HTERT RPE-1 (cell line): Measurements from ENCODE around the gene DNAJC5.

Experiments
- in situ Hi-C: fragments of 300-500 bp; cut with MboI; formaldehyde crosslinking; loops from 4 replicates; pipeline ENCODE4 v1.14.3; 2020; ENCODE audit warnings: low sequenced_read_pairs

DNAJC5 gene

DNA sequence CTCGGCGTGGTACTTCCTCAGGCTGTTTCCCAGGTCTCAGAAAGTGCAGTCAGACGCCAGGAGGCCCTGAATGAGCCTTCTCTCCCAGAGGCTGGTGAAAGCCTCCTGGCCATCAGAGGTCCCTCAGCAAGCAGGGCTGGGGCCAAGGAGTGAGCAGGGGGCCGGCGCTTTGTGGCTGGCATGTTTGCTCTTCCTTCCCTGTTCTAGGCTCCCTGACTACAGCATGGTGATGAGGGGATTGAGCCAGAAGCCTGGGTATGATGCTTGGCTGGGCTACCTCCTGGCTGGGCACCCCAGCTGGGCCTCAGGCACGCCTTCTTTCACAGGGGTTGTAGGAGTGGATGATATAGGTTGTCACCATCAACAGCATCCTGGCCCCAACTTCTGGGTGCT lies 11.7 kb upstream of the DNAJC5 start:
- in situ Hi-C loops, result no loop called here

GRCh38 chr20:63884506-63885263 lies 10.2 kb upstream of the DNAJC5 start:
- in situ Hi-C loops, result no loop called here

GRCh38 chr20:63885264-63886053 lies 9.5 kb upstream of the DNAJC5 start:
- in situ Hi-C loops, result no loop called here

DNA sequence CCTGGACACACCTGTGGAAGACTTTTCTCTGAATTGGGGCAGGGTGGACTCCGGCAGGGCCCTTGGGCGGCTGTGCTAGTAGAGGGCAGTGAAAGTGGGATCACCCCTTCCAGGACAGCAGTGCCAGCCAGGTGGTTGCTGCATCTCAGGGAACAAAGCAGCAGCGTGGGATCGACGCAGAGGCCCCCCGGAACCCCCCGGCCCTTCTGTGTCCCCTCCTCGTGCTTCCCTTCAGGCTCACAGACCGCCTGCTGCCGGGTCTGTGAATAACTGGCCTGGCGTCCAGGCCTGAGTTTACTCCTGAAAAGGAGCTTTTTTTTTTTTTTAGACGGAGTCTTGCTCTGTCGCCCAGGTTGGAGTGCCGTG lies 8.9 kb upstream of the DNAJC5 start:
- in situ Hi-C loops, result no loop called here

GRCh38 chr20:63886921-63887320 lies 8.0 kb upstream of the DNAJC5 start:
- in situ Hi-C loops, result no loop called here

DNA sequence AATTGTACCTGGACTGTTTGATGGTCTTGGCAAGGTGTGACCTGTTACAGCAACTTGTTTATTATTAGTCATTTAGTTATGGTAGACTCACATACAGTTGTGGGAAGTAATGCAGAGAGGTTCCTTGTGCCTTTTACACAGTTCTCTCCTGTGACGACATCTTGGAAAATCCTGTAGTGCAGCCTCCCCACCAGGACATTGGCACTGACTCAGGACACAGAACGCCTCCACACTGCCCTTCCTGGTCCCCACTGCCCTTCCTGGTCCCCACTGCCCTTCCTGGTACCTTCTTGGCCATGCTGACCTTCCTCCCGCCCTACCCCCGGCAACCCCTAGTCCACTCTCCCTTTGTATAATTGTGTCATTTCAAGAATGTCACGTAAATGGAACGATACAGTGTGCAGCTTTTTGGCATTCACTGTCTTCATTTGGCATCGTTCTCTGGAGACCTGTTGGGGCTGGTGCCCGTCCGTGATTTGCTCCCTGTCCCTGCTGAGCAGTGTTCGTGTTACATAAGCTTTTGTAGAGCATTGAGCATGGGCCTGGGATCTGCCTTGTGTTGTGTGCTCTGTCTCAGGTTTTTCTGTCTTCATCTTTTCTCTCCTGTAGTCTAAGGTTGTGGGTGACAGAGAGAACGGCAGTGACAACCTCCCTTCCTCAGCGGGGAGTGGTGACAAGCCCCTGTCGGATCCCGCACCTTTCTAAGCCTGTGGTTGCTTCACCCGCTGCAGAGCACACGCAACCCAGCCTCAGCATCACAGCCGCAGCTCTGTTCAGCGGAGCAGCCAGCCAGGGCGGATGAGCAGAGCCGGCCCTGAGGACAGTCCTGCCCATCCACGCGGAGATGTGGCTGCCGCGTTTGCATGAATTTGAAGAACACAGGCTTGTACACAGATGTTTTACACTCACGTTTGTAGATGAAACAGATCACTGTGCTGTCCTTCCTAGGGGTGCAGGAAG lies 5.4 kb upstream of the DNAJC5 start:
- in situ Hi-C loops, result no loop called here

- in situ Hi-C loops, result no loop called here
Observed at GRCh38 chr20:63890201-63890576, 4.7 kb upstream of the DNAJC5 start.

- in situ Hi-C loops, result no loop called here
Observed at GRCh38 chr20:63890616-63891015, 4.3 kb upstream of the DNAJC5 start.

DNA sequence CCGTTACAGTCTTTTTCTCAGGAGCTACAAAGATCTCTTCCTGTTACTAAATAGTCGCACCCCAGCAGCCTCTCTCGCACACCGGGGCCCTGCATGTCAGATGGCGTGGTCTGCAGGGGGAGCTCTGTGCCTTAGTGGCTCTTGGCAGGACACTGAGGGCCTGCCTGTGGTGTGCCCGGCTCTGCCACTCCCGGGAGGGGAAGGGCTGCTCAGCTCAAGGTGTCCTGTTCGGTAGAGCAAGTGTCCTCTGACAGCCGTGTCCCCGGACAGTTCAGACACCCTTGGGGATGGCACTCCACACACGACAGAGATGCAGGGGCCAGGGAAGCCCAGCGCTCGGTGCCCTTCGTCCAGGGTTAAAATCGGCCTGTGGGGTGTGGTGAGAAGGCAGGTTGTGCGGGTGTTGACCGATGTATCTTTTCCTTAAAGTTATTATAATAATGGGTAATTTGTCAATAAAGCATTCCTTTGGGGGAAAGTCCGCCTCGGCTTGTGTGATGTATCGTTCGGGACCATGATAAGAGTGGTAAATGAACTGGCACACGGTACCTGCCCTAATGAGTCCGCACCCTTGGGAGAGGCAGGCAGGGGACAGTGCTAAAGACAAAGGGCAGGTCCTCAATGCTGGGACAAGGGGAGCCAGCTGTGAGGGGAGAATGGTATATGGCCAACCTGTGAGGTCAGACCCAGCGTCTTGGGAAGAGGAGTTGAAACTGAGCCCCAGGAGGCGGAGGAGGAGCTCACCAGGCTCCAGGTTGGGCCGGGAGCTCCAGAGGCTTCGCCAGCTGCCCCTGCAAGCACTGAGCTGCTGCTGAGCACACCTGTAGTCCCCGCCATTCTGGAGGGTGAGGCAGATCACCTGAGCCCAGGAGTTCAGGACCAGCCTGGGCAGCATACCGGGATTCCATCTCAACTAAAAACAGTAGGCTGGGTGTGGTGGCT lies 3.6 kb upstream of the DNAJC5 start:
- in situ Hi-C loops, result no loop called here

GRCh38 chr20:63892402-63892801 lies 2.5 kb upstream of the DNAJC5 start:
- in situ Hi-C loops, result no loop called here

DNA sequence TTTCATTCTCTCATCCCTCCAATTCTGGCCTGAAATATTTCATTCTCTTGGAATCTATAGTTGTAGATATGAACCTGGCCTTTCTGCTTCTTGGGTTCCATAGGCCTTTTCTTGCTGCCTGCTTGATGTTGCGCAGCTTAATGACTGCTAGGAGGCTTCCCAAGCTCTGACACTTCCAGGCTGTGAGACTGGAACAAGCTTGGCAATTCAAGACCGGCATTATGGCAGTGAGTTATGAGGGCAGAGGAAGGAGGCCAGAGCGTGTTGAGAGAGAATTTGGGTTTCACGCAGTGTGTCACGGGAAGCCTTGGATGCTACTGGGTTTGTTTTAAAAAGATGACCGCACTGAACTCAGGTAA lies 948 bp upstream of the DNAJC5 start:
- in situ Hi-C loops, result no loop called here

GRCh38 chr20:63895202-63895951 lies 451 bp downstream of the DNAJC5 start:
- in situ Hi-C loops, result no loop called here

DNA sequence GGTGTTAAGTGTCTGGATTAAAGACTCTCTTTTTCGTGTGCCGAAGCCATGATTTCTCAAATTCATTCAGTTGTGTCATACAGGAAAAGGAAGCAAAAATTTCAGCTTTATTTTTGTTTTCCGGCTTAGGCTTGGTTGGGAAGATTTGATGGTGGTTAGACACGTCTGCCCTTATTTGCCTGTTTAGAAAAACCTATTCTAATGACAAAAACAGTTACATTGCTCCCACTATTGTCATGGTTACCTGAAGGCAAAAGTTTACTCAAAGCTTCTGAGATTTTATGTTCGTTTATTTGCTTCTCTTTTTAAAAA lies 982 bp downstream of the DNAJC5 start:
- in situ Hi-C loops, result no loop called here

DNA sequence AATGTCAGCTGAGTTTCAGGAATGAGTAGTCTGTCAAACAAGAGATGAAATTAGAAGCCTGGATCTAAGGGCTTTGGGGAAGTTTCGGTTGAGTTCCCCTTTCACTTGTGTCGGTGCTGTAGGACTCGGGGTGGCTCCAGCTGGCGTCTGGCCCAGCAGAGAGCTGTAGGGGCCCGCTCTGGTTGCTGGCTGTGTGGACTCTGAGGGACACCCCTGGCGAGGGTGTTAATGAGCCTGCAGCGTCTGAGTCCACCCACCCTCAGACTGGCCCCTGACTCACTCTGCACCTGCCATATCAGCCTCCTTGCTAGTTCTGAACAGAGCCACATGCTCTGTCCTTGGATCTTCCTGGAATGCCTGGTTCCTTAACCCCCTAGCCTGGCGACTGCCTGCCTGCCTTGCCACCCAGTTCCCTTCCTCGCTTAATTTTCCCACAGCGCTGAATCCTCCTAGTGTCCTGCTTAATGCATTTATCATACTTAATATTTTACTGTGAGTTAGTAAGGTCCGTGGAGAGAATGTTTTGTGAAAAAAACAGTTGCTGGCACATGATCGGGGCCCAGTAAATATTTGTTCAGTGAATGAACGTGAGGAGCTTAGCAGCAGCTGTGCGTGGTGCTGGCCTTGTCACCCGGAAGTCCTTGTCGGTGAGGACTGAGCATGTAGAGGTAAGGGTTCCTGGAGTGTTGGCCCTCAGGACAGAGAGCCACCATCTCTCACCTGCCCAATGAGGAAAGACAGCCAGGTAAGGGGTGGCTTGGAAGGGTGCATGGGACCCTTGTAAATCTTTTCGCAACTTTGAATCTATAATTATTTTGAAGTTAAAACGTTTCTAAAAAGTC lies 1.6 kb downstream of the DNAJC5 start:
- in situ Hi-C loops, result no loop called here

GRCh38 chr20:63897978-63898561 lies 3.1 kb downstream of the DNAJC5 start:
- in situ Hi-C loops, result no loop called here

GRCh38 chr20:63898882-63899558 lies 4.1 kb downstream of the DNAJC5 start:
- in situ Hi-C loops, result no loop called here

- in situ Hi-C loops, result no loop called here
Observed at GRCh38 chr20:63900413-63900812, 5.5 kb downstream of the DNAJC5 start.
